Loucy (cell line): Measurements from ENCODE around the gene FOXK1.

Experiments used
- H2AFZ ChIP-seq: fragments of 200-600 bp; sonication (generic); 2 replicates; pipeline ENCODE4 v1.6.0; 2016; ENCODE audit warnings: antibody characterized with exemption, mild to moderate bottlenecking, low read length, moderate library complexity
- H3F3A ChIP-seq: fragments of 200-600 bp; 2 replicates; pipeline ENCODE4 v1.6.0; 2016; ENCODE audit warnings: antibody characterized with exemption, low read depth, mild to moderate bottlenecking
- H3K27me3 ChIP-seq: fragments of 200-600 bp; sonication (generic); 2 replicates; pipeline ENCODE4 v1.6.1; 2014; ENCODE audit warnings: low read length, mild to moderate bottlenecking; ENCODE audit not compliant: insufficient read depth, poor library complexity, severe bottlenecking
- H3K36me3 ChIP-seq: fragments of 200-600 bp; sonication (generic); 2 replicates; pipeline ENCODE4 v1.6.1; 2016; ENCODE audit warnings: low read length; ENCODE audit not compliant: insufficient read depth
- H3K4me1 ChIP-seq: fragments of 200-600 bp; sonication (generic); 2 replicates; pipeline ENCODE4 v1.5.1; 2014; ENCODE audit warnings: low read length, mild to moderate bottlenecking; ENCODE audit not compliant: insufficient read depth, poor library complexity, severe bottlenecking
- H3K4me2 ChIP-seq: fragments of 200-600 bp; sonication (generic); 2 replicates; pipeline ENCODE4 v1.6.0; 2014; ENCODE audit warnings: antibody characterized with exemption, low read length, low read depth, mild to moderate bottlenecking; ENCODE audit not compliant: poor library complexity, severe bottlenecking
- H3K4me3 ChIP-seq: fragments of 200-600 bp; sonication (generic); 2 replicates; pipeline ENCODE4 v1.5.1; 2014; ENCODE audit warnings: low read length, mild to moderate bottlenecking, mixed read lengths; ENCODE audit not compliant: poor library complexity, severe bottlenecking
- H3K79me2 ChIP-seq: fragments of 200-600 bp; sonication (generic); 2 replicates; pipeline ENCODE4 v1.6.1; 2014; ENCODE audit warnings: low read length; ENCODE audit not compliant: insufficient read depth
- H3K9ac ChIP-seq: fragments of 200-600 bp; sonication (generic); 2 replicates; pipeline ENCODE4 v1.6.0; 2014; ENCODE audit warnings: mild to moderate bottlenecking, low read depth, low read length, moderate library complexity; ENCODE audit not compliant: poor library complexity, severe bottlenecking
- H3K9me2 ChIP-seq: fragments of 200-600 bp; sonication (generic); replicated peaks from 2 replicates; pipeline ENCODE4 v1.6.1; 2016; ENCODE audit warnings: low read depth, low read length, mixed read lengths
- H3K9me3 ChIP-seq: fragments of 200-600 bp; sonication (generic); 2 replicates; pipeline ENCODE4 v1.6.1; 2014; ENCODE audit warnings: mild to moderate bottlenecking, antibody characterized with exemption, low read length, low read depth; ENCODE audit not compliant: insufficient read depth
- H4K20me1 ChIP-seq: fragments of 200-600 bp; sonication (generic); 2 replicates; pipeline ENCODE4 v1.6.0; 2014; ENCODE audit warnings: antibody characterized with exemption, low read length, mild to moderate bottlenecking; ENCODE audit not compliant: insufficient read depth, poor library complexity, severe bottlenecking
- CTCF ChIP-seq: fragments of 200-600 bp; sonication (generic); conservative IDR thresholded peaks from 2 replicates; pipeline ENCODE4 v1.5.1; 2014; ENCODE audit warnings: mild to moderate bottlenecking, antibody characterized with exemption, low read length
- EZH2phosphoT487 ChIP-seq: fragments of 200-600 bp; IDR thresholded peaks from 2 replicates; pipeline ENCODE4 v1.6.1; 2018; ENCODE audit warnings: antibody characterized with exemption, mild to moderate bottlenecking, moderate library complexity, borderline replicate concordance

The FOXK1 gene

GRCh38 chr7:4816419-4817080 is 134.5 kb downstream of the FOXK1 start:
- Histone ChIP-seq H3K4me3 (no peak overlapping the region), H3K9me3 (no peaks in the 10 kb centered on the region), H3K4me2 (no peak overlapping the region), H2AFZ (no peak overlapping the region), H3K9me2 (no peaks in the 10 kb centered on the region), H3K79me2 (no peaks in the 10 kb centered on the region), H3K4me1 (no peaks in the 10 kb centered on the region), H3F3A (no peaks in the 10 kb centered on the region), H3K36me3 (no peaks in the 10 kb centered on the region), H3K27me3 (no peaks in the 10 kb centered on the region), H3K9ac (no peak overlapping the region), H4K20me1 (no peaks in the 10 kb centered on the region)
- TF ChIP-seq CTCF (no peak), EZH2phosphoT487 (no peak)

GRCh38 chr7:4817178-4817901 is 135.2 kb downstream of the FOXK1 start:
- H3K9me3 ChIP-seq, result no peaks in the 10 kb centered on the region
- no peak overlapping the region for H3K9ac ChIP-seq
- H2AFZ ChIP-seq, result no peak overlapping the region
- H3K4me1 ChIP-seq, result no peaks in the 10 kb centered on the region
- no peaks in the 10 kb centered on the region for H3K27me3 ChIP-seq
- H3F3A ChIP-seq, result no peaks in the 10 kb centered on the region
- no peaks in the 10 kb centered on the region for H3K79me2 ChIP-seq
- H4K20me1 ChIP-seq, result no peaks in the 10 kb centered on the region
- H3K4me3 ChIP-seq, result no peak overlapping the region
- no peaks in the 10 kb centered on the region for H3K36me3 ChIP-seq
- H3K4me2 ChIP-seq, result no peak overlapping the region
- H3K9me2 ChIP-seq, result no peaks in the 10 kb centered on the region
- TF ChIP-seq CTCF, result no peak

GRCh38 chr7:4818000-4818794 is 136.1 kb downstream of the FOXK1 start:
- Histone ChIP-seq H3K27me3 (no peaks in the 10 kb centered on the region), H4K20me1 (no peaks in the 10 kb centered on the region), H3F3A (no peaks in the 10 kb centered on the region), H3K36me3 (no peaks in the 10 kb centered on the region), H3K9me2 (no peaks in the 10 kb centered on the region), H3K4me1 (no peaks in the 10 kb centered on the region), H3K9ac (no peak overlapping the region), H2AFZ (no peak overlapping the region), H3K9me3 (no peaks in the 10 kb centered on the region), H3K79me2 (no peaks in the 10 kb centered on the region), H3K4me2 (no peak overlapping the region), H3K4me3 (no peak overlapping the region)
- TF ChIP-seq CTCF (no peak), EZH2phosphoT487 (no peak)
